ENCODE results near the gene NCK2. TPM values are rescaled to one million over a fixed set of nuclear protein-coding genes. Genes with fewer than 3 reads are reported as not detected.

The NCK2 gene
- total and polyA plus RNA-seq, 7 donors: 36.4 to 59.9 (median 52.0) TPM

GRCh38 chr2:105771836-105772235 is 27.1 kb downstream of the NCK2 start:
- Histone ChIP-seq H3K36me3 (no peaks in the 10 kb centered on the region), H3K27me3 (no peaks in the 10 kb centered on the region), H3K4me3 (no peak overlapping the region), H3K4me1 (peaks cover 0 to 41% (median 30%) of the 10 kb centered on the region in 4 donors), H3K27ac (peak overlapping the region in 2 of 4 donors; percentile 22), H3K9me3 (no peaks in the 10 kb centered on the region)
- 78 to 81% methylated on average over 9 of the region's 9 CpGs for WGBS, 2 donors
- intact Hi-C loops (cut with DNase I): no loop called here
- TF ChIP-seq EP300 (IDR thresholded peaks at IDR 0.05) (no peak), CTCF (IDR thresholded peaks at IDR 0.05) (no peak), POLR2A (IDR thresholded peaks at IDR 0.05) (no peak), POLR2AphosphoS5 (IDR thresholded peaks at IDR 0.05) (no peak)
- no peak for DNase-seq

DNA sequence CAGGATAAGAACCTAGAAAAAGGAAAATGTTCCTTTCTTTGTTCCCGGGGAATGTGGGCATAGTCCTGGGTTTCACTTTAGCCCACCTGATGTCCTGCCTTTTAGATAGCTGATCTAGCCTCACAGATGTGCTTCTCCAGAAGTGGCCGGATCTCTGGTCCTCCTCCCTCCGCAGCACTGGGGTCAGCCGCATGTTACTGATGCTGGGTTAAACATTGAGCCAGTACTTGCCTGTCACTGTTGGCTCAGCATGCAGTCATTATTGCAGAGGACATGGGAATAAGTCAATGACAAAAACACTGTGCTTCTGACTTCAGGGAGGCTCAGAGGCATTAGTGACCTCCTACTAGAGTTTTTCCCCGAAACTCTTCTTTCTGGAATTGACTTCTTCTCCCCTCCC is 27.6 kb downstream of the NCK2 start:
- intact Hi-C loops (cut with DNase I): no loop called here
- no peak for DNase-seq

GRCh38 chr2:105773568-105773967 is 28.9 kb downstream of the NCK2 start:
- TF ChIP-seq EP300 (IDR thresholded peaks at IDR 0.05): no peak
- no peak for TF ChIP-seq POLR2A (IDR thresholded peaks at IDR 0.05)
- TF ChIP-seq POLR2AphosphoS5 (IDR thresholded peaks at IDR 0.05): no peak
- TF ChIP-seq CTCF (IDR thresholded peaks at IDR 0.05): no peak
- intact Hi-C loops (cut with DNase I): no loop called here
- no peak overlapping the region for H3K27ac ChIP-seq

More for the DNA sequence above, 27.6 kb downstream of the NCK2 start:
- H3K27me3 ChIP-seq: no peaks in the 10 kb centered on the region
- TF ChIP-seq POLR2A (IDR thresholded peaks at IDR 0.05) (no peak), POLR2AphosphoS5 (IDR thresholded peaks at IDR 0.05) (no peak), EP300 (IDR thresholded peaks at IDR 0.05) (no peak), CTCF (IDR thresholded peaks at IDR 0.05) (no peak)
- 75 to 85% methylated on average over 5 of the region's 5 CpGs for WGBS, 2 donors
- H3K36me3 ChIP-seq: no peaks in the 10 kb centered on the region
- peak overlapping the region in 2 of 4 donors; percentile 22 for H3K27ac ChIP-seq
- peaks cover 0 to 44% (median 33%) of the 10 kb centered on the region in 4 donors for H3K4me1 ChIP-seq
- no peak overlapping the region for H3K4me3 ChIP-seq
- no peaks in the 10 kb centered on the region for H3K9me3 ChIP-seq

DNA sequence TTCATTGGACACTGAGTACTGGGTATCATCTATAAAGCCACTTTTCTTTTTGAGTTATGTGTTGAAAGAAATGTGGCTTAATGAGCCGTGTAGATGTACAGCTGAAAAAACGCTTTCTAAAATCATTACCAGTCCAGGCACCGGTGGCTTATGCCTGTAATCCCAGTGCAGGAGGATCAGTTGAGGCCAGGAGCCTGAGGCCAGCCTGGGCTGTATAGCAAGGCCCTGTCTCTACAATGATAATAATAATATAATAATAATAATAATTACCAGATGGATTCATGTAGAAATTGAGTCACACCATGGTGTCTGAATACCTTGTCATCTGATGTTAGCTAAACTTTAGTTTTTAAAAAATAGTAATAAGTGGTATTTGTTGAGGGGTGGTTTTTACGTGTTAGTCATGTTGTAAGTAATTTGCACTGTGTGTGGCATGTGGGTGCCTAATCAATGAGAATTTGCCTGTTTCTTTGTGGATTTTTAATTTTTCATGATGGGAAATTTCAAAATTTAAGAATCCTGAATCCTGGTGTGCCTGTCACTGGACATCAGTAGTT is 30.1 kb downstream of the NCK2 start:
- no peaks in the 10 kb centered on the region for H3K9me3 ChIP-seq
- no peaks in the 10 kb centered on the region for H3K27me3 ChIP-seq
- H3K36me3 ChIP-seq: no peaks in the 10 kb centered on the region
- TF ChIP-seq CTCF (IDR thresholded peaks at IDR 0.05): no peak
- no peak for TF ChIP-seq EP300 (IDR thresholded peaks at IDR 0.05)
- TF ChIP-seq POLR2AphosphoS5 (IDR thresholded peaks at IDR 0.05): no peak
- TF ChIP-seq POLR2A (IDR thresholded peaks at IDR 0.05): no peak
- no peak for DNase-seq
- no peak overlapping the region for H3K27ac ChIP-seq
- peaks cover 0 to 54% (median 37%) of the 10 kb centered on the region in 4 donors for H3K4me1 ChIP-seq
- intact Hi-C loops (cut with DNase I): no loop called here
- H3K4me3 ChIP-seq: no peak overlapping the region
- 84 to 92% methylated on average over 4 of the region's 4 CpGs for WGBS, 2 donors

More at GRCh38 chr2:105773568-105773967, 28.9 kb downstream of the NCK2 start:
- no peak for DNase-seq
- peaks cover 0 to 53% (median 42%) of the 10 kb centered on the region in 4 donors for H3K4me1 ChIP-seq
- H3K27me3 ChIP-seq: no peaks in the 10 kb centered on the region
- no peak overlapping the region for H3K4me3 ChIP-seq
- H3K36me3 ChIP-seq: no peaks in the 10 kb centered on the region
- WGBS, 2 donors: 48 to 70% methylated on average over 2 of the region's 2 CpGs
- no peaks in the 10 kb centered on the region for H3K9me3 ChIP-seq

Measured in sigmoid colon (tissue), 7 donors.